ENCODE results near the gene GSK3B.

The GSK3B gene

GRCh38 chr3:119978554-119979208, 115.6 kb downstream of the GSK3B start:
- no peak for TF ChIP-seq CTCF (IDR thresholded peaks at IDR 0.05; ENCODE audit: low read depth, low read length)
- H3K4me3 ChIP-seq (ENCODE audit: low read depth, low read length): no peak overlapping the region
- no peak for DNase-seq (ENCODE audit: low read depth, low spot score)
- in situ Hi-C loops (cut with HindIII; ENCODE audit: low sequenced_read_pairs): no loop called here

- H3K4me3 ChIP-seq (ENCODE audit: low read depth, low read length): no peak overlapping the region
- TF ChIP-seq CTCF (IDR thresholded peaks at IDR 0.05; ENCODE audit: low read depth, low read length): no peak
- in situ Hi-C loops (cut with HindIII; ENCODE audit: low sequenced_read_pairs): no loop called here
- DNase-seq (ENCODE audit: low read depth, low spot score): no peak
These were observed 116.9 kb downstream of the GSK3B start for GRCh38 chr3:119977353-119977752.

- no peak for TF ChIP-seq CTCF (IDR thresholded peaks at IDR 0.05; ENCODE audit: low read depth, low read length)
- in situ Hi-C loops (cut with HindIII; ENCODE audit: low sequenced_read_pairs): no loop called here
- H3K4me3 ChIP-seq (ENCODE audit: low read depth, low read length): no peak overlapping the region
- no peak for DNase-seq (ENCODE audit: low read depth, low spot score)
These were observed 118.0 kb downstream of the GSK3B start for GRCh38 chr3:119976214-119976613.

- TF ChIP-seq CTCF (IDR thresholded peaks at IDR 0.05; ENCODE audit: low read depth, low read length): no peak
- no peak for DNase-seq (ENCODE audit: low read depth, low spot score)
- in situ Hi-C loops (cut with HindIII; ENCODE audit: low sequenced_read_pairs): no loop called here
- no peak overlapping the region for H3K4me3 ChIP-seq (ENCODE audit: low read depth, low read length)
These were observed 119.6 kb downstream of the GSK3B start for GRCh38 chr3:119974656-119975055.

- in situ Hi-C loops (cut with HindIII; ENCODE audit: low sequenced_read_pairs): no loop called here
- no peak overlapping the region for H3K4me3 ChIP-seq (ENCODE audit: low read depth, low read length)
- no peak for DNase-seq (ENCODE audit: low read depth, low spot score)
- no peak for TF ChIP-seq CTCF (IDR thresholded peaks at IDR 0.05; ENCODE audit: low read depth, low read length)
These were observed 121.1 kb downstream of the GSK3B start for GRCh38 chr3:119973018-119973646.

- DNase-seq (ENCODE audit: low read depth, low spot score): no peak
- no peak for TF ChIP-seq CTCF (IDR thresholded peaks at IDR 0.05; ENCODE audit: low read depth, low read length)
- no peak overlapping the region for H3K4me3 ChIP-seq (ENCODE audit: low read depth, low read length)
- in situ Hi-C loops (cut with HindIII; ENCODE audit: low sequenced_read_pairs): no loop called here
These were observed 124.5 kb downstream of the GSK3B start for GRCh38 chr3:119969759-119970158.

All from astrocyte of the spinal cord (primary cell).